Measurements from ENCODE around the gene EIF4E1B. TPM values are rescaled to one million over a fixed set of nuclear protein-coding genes. Genes with fewer than 3 reads are reported as not detected.
"Not testable (repeated sequence)": the region's sequence is repeated elsewhere in the genome, so short reads cannot be mapped to it uniquely, and the experiment has no call there.

EIF4E1B gene
- total RNA-seq, 2 experiments from 2014 or later, result not detected

- no peak overlapping the region for H3K4me3 Mint-ChIP-seq
- ChIA-PET CTCF (interaction anchor here (1.8 to 3.1 kb wide), 3 partner anchors 22 to 179 kb away, joined by 5 to 22 read pairs (median 7); partner anchors contain the start of gene CLTB), POLR2A (no interaction called here)
- DNase-seq (no peak), ATAC-seq (no peak)
- H3K4me1 Mint-ChIP-seq (ENCODE audit: low read depth), result peaks cover 8% of the 10 kb centered on the region
- H3K27ac Mint-ChIP-seq, result no peak overlapping the region
- peaks cover 2% of the 10 kb centered on the region for H3K27me3 Mint-ChIP-seq (ENCODE audit: low read depth)
- no peaks in the 10 kb centered on the region for H3K36me3 Mint-ChIP-seq (ENCODE audit: low read depth)
- no peaks in the 10 kb centered on the region for H3K9me3 Mint-ChIP-seq (ENCODE audit: insufficient read depth)
These were observed 35.0 kb upstream of the EIF4E1B start for GRCh38 chr5:176595386-176595943.

DNA sequence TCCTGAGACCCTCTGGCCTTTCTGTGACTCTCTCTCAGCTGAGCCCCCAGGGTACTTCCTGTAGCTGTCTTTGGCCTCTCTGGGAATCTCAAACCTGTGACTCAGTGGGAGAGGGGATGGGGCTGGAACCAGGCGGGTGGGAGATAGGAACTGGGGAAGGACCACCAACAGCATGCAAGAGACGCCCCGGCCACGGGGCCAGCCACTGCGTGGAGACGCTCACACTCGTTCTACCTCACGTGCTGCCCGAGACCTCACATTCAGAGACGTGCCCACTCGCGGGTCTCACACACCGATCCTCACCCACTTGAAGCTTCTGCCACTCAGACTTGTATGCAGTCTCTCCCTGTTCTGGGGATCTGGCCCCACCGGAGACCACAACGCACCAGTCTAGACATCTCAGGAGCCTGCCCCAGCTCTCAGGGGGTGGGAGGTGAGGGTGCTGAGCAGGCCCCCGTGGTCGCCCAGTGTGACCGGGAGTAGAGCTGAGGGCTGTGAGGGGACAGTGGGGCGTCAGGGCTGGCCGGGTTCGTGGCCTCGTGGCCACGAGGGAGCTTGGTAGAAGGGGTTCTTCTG, 34.3 kb upstream of the EIF4E1B start:
- POLR2A ChIA-PET, result no interaction called here
- ATAC-seq (no peak), DNase-seq (no peak)
- no peak overlapping the region for H3K27ac Mint-ChIP-seq
- no peaks in the 10 kb centered on the region for H3K9me3 Mint-ChIP-seq (ENCODE audit: insufficient read depth)
- H3K27me3 Mint-ChIP-seq (ENCODE audit: low read depth), result peaks cover 2% of the 10 kb centered on the region
- peak overlapping the region; percentile 66 for H3K4me3 Mint-ChIP-seq
- H3K36me3 Mint-ChIP-seq (ENCODE audit: low read depth), result no peaks in the 10 kb centered on the region
- H3K4me1 Mint-ChIP-seq (ENCODE audit: low read depth), result peaks cover 8% of the 10 kb centered on the region
- CTCF ChIA-PET, result interaction anchor here (0.9 to 3.1 kb wide), 8 partner anchors 10 to 242 kb away, joined by 3 to 22 read pairs (median 5); partner anchors contain the start of gene CLTB

DNA sequence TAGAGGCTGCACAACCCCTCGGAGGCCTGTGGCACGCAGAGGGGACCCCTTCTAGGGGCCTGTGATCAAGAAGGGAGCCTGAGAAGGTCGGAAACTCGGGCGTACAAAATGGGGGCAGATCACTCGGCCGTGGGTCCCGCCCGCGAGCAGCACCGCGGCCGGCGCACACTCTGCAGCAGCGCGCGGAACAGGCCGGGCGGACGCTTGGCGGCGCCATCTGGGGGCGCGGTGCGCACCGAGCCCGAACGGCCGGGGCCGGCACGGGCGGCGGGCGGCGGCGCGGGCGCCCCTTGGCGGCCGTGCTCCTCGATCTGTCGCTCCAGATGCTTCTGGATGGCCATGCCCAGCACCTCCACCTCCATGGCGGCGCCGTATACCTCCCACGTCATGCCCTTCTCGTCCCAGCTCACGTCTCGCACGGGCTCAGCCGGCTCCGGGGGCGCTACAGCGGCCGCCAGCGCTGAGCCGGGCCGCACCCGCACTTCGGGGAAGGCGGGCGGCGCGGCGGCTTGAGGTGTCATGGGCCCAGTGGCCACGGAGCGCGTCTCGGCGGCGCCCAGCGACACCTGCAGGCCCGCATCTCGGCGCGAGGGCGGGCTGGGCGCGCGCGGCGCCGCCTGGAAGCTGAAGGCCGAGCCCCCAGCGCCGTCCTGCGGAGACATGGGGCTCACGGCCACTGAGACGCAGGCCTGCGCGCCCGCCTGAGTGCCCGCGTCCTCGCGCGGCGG, 33.6 kb upstream of the EIF4E1B start:
- no peaks in the 10 kb centered on the region for H3K36me3 Mint-ChIP-seq (ENCODE audit: low read depth)
- DNase-seq (peak; percentile 69), ATAC-seq (peak; percentile 90)
- no peak overlapping the region for H3K27ac Mint-ChIP-seq
- peaks cover 2% of the 10 kb centered on the region for H3K27me3 Mint-ChIP-seq (ENCODE audit: low read depth)
- no peaks in the 10 kb centered on the region for H3K9me3 Mint-ChIP-seq (ENCODE audit: insufficient read depth)
- peak overlapping the region; percentile 66 for H3K4me3 Mint-ChIP-seq
- H3K4me1 Mint-ChIP-seq (ENCODE audit: low read depth), result peaks cover 8% of the 10 kb centered on the region
- ChIA-PET POLR2A (no interaction called here), CTCF (interaction anchor here (0.7 to 3.1 kb wide), 12 partner anchors 10 to 362 kb away, joined by 3 to 22 read pairs (median 4); partner anchors contain the start of gene CLTB)

GRCh38 chr5:176597417-176598389, 32.8 kb upstream of the EIF4E1B start:
- peaks cover 2% of the 10 kb centered on the region for H3K27me3 Mint-ChIP-seq (ENCODE audit: low read depth)
- DNase-seq (peak; percentile 34), ATAC-seq (no peak)
- ChIA-PET CTCF (interaction anchor here (0.7 to 3.1 kb wide), 10 partner anchors 9 to 363 kb away, joined by 3 to 22 read pairs (median 4); partner anchors contain the start of gene CLTB), POLR2A (no interaction called here)
- peak overlapping the region; percentile 29 for H3K4me3 Mint-ChIP-seq
- H3K36me3 Mint-ChIP-seq (ENCODE audit: low read depth), result no peaks in the 10 kb centered on the region
- no peaks in the 10 kb centered on the region for H3K9me3 Mint-ChIP-seq (ENCODE audit: insufficient read depth)
- H3K27ac Mint-ChIP-seq, result no peak overlapping the region
- H3K4me1 Mint-ChIP-seq (ENCODE audit: low read depth), result peaks cover 8% of the 10 kb centered on the region

GRCh38 chr5:176599749-176600430, 30.6 kb upstream of the EIF4E1B start:
- CTCF ChIA-PET, result not testable (repeated sequence)

DNA sequence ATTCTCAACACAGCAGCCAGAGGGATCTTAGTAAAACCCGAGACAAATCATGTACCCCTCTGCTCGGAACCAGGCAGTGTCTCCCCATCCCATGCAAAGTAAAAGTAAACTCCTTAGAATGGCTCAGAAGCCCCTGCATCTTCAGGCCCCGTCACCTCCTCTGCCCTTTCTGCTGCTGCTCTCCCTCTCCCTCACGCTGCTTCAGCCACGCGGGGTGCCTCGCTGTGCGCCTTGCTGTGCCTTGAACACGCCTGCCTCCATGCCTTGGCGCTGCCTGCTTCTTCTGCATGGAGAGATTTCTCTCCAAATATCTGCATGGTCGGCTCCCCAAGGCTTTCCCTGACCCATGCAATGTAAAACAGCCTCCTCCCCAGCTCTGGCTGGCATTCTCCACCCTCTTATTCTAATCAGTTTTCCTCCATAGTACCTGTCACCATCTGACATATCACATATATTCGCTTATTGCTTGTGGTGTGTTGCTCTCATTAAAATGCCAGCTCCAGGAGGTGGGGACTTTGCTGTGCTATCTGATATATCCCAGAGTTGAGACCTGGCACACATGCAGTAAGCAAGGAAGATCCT, 28.5 kb upstream of the EIF4E1B start:
- ChIA-PET POLR2A (no interaction called here), CTCF (no interaction called here)
- Mint-ChIP-seq H3K4me1 (ENCODE audit: low read depth) (no peaks in the 10 kb centered on the region), H3K4me3 (no peak overlapping the region), H3K27ac (no peak overlapping the region), H3K9me3 (ENCODE audit: insufficient read depth) (no peaks in the 10 kb centered on the region), H3K36me3 (ENCODE audit: low read depth) (no peaks in the 10 kb centered on the region), H3K27me3 (ENCODE audit: low read depth) (peaks cover 9% of the 10 kb centered on the region)
- DNase-seq (no peak), ATAC-seq (no peak)

More at GRCh38 chr5:176599749-176600430, 30.6 kb upstream of the EIF4E1B start:
- H3K27me3 Mint-ChIP-seq (ENCODE audit: low read depth); H3K36me3 Mint-ChIP-seq (ENCODE audit: low read depth); DNase-seq; POLR2A ChIA-PET; H3K27ac Mint-ChIP-seq; ATAC-seq; H3K4me3 Mint-ChIP-seq; H3K4me1 Mint-ChIP-seq (ENCODE audit: low read depth); H3K9me3 Mint-ChIP-seq (ENCODE audit: insufficient read depth): not testable (repeated sequence)

GRCh38 chr5:176603091-176603490, 27.4 kb upstream of the EIF4E1B start:
- Mint-ChIP-seq H3K4me3 (no peak overlapping the region), H3K4me1 (ENCODE audit: low read depth) (no peaks in the 10 kb centered on the region), H3K27me3 (ENCODE audit: low read depth) (peaks cover 9% of the 10 kb centered on the region), H3K9me3 (ENCODE audit: insufficient read depth) (no peaks in the 10 kb centered on the region), H3K27ac (no peak overlapping the region), H3K36me3 (ENCODE audit: low read depth) (no peaks in the 10 kb centered on the region)
- CTCF ChIA-PET, result no interaction called here
- no peak for DNase-seq
- POLR2A ChIA-PET, result no interaction called here
- no peak for ATAC-seq

DNA sequence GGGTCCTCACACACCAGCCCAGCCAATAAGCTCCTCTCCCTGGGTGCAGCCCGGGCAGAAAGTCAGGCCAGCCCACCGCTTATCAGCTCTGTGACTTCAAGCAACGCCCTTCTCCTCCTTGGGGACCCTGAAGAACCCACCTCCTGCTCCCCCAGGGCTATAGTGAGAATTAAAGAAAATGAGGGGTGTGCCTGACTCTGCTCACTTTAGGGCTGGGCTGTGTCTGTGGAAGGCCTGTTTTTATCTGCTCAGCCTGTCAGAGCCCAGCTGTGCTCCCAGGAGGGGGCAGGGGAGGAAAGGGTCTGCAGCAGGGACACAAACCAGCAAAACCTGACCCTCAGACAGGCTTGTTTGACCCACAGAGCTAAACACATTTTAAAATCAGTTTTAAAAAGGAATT, 24.4 kb upstream of the EIF4E1B start:
- H3K4me1 Mint-ChIP-seq (ENCODE audit: low read depth), result peaks cover 11% of the 10 kb centered on the region
- DNase-seq, result no peak
- no peak overlapping the region for H3K27ac Mint-ChIP-seq
- CTCF ChIA-PET, result interaction anchor here (1.8 to 2.5 kb wide), 3 partner anchors 9 to 55 kb away, joined by 4 to 10 read pairs (median 6); no protein-coding TSS in a partner anchor
- POLR2A ChIA-PET, result no interaction called here
- H3K9me3 Mint-ChIP-seq (ENCODE audit: insufficient read depth), result no peaks in the 10 kb centered on the region
- H3K4me3 Mint-ChIP-seq, result no peak overlapping the region
- H3K36me3 Mint-ChIP-seq (ENCODE audit: low read depth), result no peaks in the 10 kb centered on the region
- peaks cover 21% of the 10 kb centered on the region for H3K27me3 Mint-ChIP-seq (ENCODE audit: low read depth)
- no peak for ATAC-seq

DNA sequence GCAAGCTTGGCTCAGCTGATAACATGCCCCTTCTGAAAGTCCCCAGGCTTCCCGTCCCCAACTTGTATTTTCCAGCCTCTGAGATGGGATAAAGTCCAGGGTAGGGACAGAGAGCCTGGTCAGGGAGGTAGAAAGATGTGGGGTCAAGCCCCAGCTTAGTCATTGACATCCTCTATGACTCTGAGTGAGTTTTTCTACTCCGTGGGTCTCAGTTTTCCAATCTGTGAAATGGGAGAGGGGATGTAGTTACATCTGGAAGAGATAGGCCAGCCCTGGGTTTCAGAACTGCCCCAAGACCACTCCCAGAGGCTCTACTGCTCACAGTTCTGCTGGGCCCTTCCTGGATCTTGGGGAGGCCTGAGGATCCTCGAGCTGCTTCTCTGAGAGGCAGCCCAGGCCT, 23.6 kb upstream of the EIF4E1B start:
- Mint-ChIP-seq H3K27ac (no peak overlapping the region), H3K27me3 (ENCODE audit: low read depth) (peaks cover 27% of the 10 kb centered on the region), H3K4me1 (ENCODE audit: low read depth) (peaks cover 11% of the 10 kb centered on the region), H3K36me3 (ENCODE audit: low read depth) (no peaks in the 10 kb centered on the region), H3K9me3 (ENCODE audit: insufficient read depth) (no peaks in the 10 kb centered on the region), H3K4me3 (no peak overlapping the region)
- CTCF ChIA-PET, result interaction anchor here (1.0 to 2.5 kb wide), 3 partner anchors 10 to 53 kb away, joined by 3 to 10 read pairs (median 6); no protein-coding TSS in a partner anchor
- ATAC-seq, result no peak
- no peak for DNase-seq
- POLR2A ChIA-PET, result no interaction called here

GRCh38 chr5:176608142-176608705, 22.3 kb upstream of the EIF4E1B start:
- H3K4me3 Mint-ChIP-seq, result peak overlapping the region; percentile 85
- peaks cover 11% of the 10 kb centered on the region for H3K4me1 Mint-ChIP-seq (ENCODE audit: low read depth)
- no peak for ATAC-seq
- POLR2A ChIA-PET, result interaction anchor here (0.6 to 1.1 kb wide), 2 partner anchors 160 to 769 kb away, joined by 3 read pairs; partner anchors contain the start of gene FAF2
- no peaks in the 10 kb centered on the region for H3K9me3 Mint-ChIP-seq (ENCODE audit: insufficient read depth)
- DNase-seq, result no peak
- peaks cover 33% of the 10 kb centered on the region for H3K27me3 Mint-ChIP-seq (ENCODE audit: low read depth)
- CTCF ChIA-PET, result no interaction called here
- H3K36me3 Mint-ChIP-seq (ENCODE audit: low read depth), result no peaks in the 10 kb centered on the region
- no peak overlapping the region for H3K27ac Mint-ChIP-seq
